GM08714 (cell line): Measurements from ENCODE around the gene FLCN.

ENCODE experiments used
- H3K4me3 ChIP-seq: fragments of 200-500 bp; sonication (Bioruptor generic); 2 replicates; pipeline ENCODE4 v1.5.1; 2014; ENCODE audit warnings: mild to moderate bottlenecking, low read length, inconsistent platforms
- ZNF274 ChIP-seq: IDR thresholded peaks from 2 replicates; pipeline ENCODE4 v1.6.1; 2012; ENCODE audit warnings: mild to moderate bottlenecking, low read depth, low read length

Gene FLCN

GRCh38 chr17:17227608-17228520 is 9.1 kb downstream of the FLCN start:
- no peak for TF ChIP-seq ZNF274
- H3K4me3 ChIP-seq: no peak overlapping the region

GRCh38 chr17:17226451-17227265 is 10.3 kb downstream of the FLCN start:
- TF ChIP-seq ZNF274: no peak
- H3K4me3 ChIP-seq: no peak overlapping the region

- no peak overlapping the region for H3K4me3 ChIP-seq
- no peak for TF ChIP-seq ZNF274
Observed at GRCh38 chr17:17225901-17226300, 11.1 kb downstream of the FLCN start.

- no peak for TF ChIP-seq ZNF274
- no peak overlapping the region for H3K4me3 ChIP-seq
Observed at GRCh38 chr17:17224137-17224536, 12.8 kb downstream of the FLCN start.

DNA sequence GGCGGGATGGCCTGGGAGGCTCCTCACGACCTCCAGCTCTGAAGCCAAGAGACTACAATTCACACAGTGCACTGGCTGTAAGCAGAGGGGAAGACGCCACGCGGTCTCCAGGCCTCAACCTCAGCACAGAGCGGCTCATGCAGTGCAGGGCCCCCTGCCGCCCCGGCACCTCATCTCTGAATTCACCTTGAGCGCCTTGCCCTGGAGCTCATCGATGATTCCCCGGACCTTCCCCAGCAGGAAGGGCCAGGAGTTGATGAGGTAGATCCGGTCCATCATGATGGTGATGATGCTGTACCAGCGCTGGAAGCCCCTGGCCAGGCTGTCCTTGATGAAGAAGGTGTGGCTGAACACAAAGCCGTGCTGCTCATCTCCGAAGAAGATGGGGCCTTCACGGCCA is 13.2 kb downstream of the FLCN start:
- H3K4me3 ChIP-seq: no peak overlapping the region

DNA sequence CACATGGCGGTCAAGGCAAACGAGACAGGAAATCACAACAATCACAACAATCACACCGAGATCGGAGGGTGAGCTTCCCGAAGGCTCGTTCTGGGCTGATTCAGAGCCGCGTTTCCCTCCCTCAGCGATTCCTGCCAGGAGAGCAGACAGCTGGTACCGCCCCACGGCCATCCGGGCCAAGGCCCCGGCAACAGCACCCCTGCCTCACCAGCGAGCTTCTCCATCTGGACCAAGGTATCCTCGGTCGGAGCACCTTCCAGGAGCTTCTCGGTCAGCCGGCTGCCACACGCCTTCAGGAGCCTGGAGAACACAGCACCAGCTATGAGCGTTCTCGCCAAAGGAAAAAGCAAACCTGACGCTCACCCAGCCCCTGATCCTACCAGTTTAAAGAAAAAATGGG is 15.6 kb downstream of the FLCN start:
- H3K4me3 ChIP-seq: no peak overlapping the region
- no peak for TF ChIP-seq ZNF274

More for the DNA sequence above, 13.2 kb downstream of the FLCN start:
- no peak for TF ChIP-seq ZNF274

DNA sequence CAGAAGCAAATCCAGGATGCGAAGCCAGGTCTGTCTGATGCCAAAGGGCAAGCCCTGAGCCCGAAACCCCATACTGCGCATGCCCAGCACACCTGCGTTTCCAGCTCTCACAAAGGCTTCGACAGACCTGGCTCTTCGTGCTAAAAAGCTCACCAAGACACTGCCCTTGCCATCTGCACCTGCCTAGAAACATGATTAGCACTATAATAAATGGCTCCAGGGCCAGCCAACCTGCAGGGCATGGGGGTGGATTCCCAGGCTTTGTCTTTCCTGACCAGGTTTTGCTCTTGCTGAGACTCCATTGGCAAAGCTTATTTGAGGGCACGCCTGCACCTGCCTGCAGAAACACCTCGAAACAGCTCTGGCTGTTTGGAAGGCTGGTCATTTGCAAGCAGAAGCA is 16.4 kb downstream of the FLCN start:
- no peak overlapping the region for H3K4me3 ChIP-seq
- TF ChIP-seq ZNF274: no peak

GRCh38 chr17:17217995-17218394 is 19.0 kb downstream of the FLCN start:
- TF ChIP-seq ZNF274: no peak
- no peak overlapping the region for H3K4me3 ChIP-seq

- TF ChIP-seq ZNF274: no peak
- no peak overlapping the region for H3K4me3 ChIP-seq
Observed at GRCh38 chr17:17216776-17217175, 20.2 kb downstream of the FLCN start.

DNA sequence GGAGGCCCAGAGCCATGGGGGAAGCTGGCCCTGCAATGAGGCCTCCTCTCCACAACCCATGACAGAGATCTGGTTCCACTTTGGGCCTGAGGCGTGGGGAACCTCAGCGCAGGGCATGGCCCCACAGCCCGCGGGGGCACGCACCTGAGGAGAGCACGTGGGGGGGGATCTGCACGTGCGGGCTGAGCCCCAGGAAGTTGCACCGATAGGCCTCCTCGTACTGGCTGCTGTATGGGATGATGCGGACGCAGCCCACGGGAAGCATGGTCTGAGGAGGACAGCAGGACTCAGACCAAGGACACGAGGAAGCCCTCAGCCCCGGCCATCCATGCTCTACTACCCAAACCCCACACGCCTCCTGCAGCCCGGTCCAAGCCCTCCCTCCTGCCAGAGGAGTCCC is 20.7 kb downstream of the FLCN start:
- no peak for TF ChIP-seq ZNF274
- H3K4me3 ChIP-seq: no peak overlapping the region

DNA sequence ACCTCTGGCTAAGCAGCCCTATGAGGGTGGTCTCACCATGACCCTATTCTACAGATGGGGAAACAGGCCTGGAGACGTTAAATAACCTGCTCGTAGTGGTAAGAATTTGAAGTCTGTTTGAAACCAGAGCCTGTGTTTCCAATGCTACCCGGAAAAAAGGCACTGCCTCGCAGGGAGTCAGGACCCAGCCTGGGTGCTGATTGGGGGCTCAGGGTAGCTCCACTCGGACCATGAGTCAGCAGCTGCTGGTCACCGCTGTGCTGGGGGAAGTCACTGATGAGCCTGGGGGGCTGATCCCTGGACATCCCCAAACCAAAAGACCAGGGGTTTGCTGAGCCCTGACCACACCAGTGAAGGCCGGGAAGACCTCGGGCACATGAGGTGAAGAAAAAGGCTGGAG is 21.4 kb downstream of the FLCN start:
- no peak for TF ChIP-seq ZNF274
- H3K4me3 ChIP-seq: no peak overlapping the region

DNA sequence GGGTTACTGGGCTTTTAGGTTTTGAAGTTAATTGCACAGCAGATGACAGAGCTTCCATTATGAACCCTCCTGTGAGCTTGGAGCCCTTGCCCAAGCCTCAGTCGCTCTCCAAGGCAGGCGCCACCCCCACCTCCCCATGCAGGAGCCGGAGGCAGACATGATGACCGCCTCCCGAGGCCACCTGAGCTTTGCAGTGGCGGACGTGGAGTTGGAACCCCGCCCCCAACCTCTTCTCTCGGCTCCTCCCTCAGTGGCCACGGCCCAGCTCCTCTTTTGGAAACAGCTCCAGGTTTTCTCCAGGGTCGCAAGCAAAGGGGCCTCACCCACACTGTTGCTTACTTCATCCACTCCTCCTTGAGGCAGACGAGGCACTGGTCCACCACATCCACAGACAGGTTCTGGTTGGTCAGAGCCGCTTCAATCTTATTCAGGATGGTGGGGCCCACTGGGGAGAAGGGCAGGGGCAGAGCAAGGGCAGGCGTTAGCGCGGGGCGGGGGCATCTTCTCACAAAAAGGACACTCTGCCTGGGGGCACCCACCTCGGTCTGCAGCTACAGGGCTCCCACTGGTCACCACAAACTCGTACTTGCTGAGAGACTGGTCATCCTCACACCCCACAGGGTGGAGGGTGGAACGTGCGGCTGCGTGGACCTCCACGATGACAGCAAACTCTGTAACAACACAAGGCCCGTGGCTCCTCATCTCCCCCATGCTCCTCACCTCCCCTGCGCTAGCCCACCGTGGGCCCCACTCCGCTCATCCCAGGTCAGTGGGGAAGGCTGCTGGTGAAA is 22.1 kb downstream of the FLCN start:
- TF ChIP-seq ZNF274: no peak
- H3K4me3 ChIP-seq: no peak overlapping the region

GRCh38 chr17:17213775-17214174 is 23.2 kb downstream of the FLCN start:
- TF ChIP-seq ZNF274: no peak
- no peak overlapping the region for H3K4me3 ChIP-seq

DNA sequence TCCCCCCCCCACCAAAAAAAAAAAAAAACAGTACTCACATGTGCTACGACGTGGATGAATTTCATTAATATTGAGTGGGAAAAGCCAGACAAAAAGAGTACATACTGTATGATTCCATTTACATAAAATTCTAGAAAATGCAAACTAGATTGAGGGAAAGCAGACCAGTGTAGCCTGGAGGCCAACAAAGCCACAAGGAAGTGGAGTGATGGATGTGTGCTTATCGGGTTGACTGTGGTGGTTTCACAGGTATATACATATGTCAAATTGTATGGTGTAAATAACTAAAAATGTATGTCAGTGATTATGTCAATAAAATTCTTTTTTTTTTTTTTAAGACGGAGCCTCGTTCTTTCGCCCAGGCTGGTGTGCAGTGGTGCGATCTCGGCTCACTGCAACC is 29.0 kb downstream of the FLCN start:
- TF ChIP-seq ZNF274: no peak
- H3K4me3 ChIP-seq: no peak overlapping the region
